Hepatocyte (in vitro differentiated cells): Measurements from ENCODE around the gene TUBA1A.

Experiments
- EZH2 ChIP-seq: fragments of 200-600 bp; sonication (generic); IDR thresholded peaks from 2 replicates; pipeline ENCODE4 v1.6.1; 2016; ENCODE audit warnings: antibody characterized with exemption, mild to moderate bottlenecking, borderline replicate concordance
- EZH2phosphoT487 ChIP-seq: fragments of 200-600 bp; sonication (generic); IDR thresholded peaks from one replicate; pipeline ENCODE4 v1.6.1; 2018; ENCODE audit warnings: antibody characterized with exemption, mild to moderate bottlenecking, low read depth, moderate library complexity; ENCODE audit not compliant: unreplicated experiment, severe bottlenecking
- TF ChIP-seq, protein P1 (sequence below): fragments of 200-600 bp; sonication (generic); IDR thresholded peaks from 2 replicates; pipeline ENCODE4 v1.5.1; 2016; ENCODE audit warnings: antibody characterized with exemption, mild to moderate bottlenecking; ENCODE audit not compliant: poor library complexity

DNA sequence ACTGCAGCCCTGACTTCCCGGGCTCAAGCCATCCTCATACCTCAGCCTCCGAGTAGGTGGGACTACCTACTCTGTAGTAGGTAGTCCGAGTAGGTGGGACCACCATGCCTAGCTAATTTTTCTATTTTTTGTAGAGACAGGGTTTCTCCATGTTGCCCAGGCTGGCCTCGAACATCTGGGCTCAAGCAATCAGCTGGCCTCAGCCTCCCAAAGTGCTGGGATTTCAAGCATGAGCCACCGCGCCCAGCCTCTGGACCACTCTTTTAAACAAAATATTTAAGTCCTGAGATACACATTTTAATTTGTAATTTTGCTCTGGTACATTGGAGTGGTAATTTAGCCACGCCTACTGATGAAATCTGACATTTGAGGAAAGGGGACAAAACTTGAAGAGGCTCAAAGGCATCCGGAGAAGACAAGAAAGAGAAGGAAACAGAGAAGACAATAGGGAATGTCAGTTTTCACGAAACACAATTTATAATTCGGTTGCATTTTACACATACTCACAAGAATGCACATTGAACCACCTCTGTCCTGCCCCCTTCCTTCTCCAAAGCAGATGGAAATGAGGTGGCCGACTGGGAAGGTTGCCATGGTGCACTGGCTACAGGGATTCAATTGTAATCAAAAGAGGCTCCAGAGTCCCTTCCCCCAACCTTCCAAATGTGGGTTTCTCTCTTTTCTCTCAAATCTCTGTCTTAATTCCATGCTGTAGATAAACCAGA lies 9.7 kb upstream of the TUBA1A start:
- TF ChIP-seq, protein P1, sequence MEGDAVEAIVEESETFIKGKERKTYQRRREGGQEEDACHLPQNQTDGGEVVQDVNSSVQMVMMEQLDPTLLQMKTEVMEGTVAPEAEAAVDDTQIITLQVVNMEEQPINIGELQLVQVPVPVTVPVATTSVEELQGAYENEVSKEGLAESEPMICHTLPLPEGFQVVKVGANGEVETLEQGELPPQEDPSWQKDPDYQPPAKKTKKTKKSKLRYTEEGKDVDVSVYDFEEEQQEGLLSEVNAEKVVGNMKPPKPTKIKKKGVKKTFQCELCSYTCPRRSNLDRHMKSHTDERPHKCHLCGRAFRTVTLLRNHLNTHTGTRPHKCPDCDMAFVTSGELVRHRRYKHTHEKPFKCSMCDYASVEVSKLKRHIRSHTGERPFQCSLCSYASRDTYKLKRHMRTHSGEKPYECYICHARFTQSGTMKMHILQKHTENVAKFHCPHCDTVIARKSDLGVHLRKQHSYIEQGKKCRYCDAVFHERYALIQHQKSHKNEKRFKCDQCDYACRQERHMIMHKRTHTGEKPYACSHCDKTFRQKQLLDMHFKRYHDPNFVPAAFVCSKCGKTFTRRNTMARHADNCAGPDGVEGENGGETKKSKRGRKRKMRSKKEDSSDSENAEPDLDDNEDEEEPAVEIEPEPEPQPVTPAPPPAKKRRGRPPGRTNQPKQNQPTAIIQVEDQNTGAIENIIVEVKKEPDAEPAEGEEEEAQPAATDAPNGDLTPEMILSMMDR = no peak
- TF ChIP-seq EZH2phosphoT487 (no peak), EZH2 (no peak)
